H1 (cell line): ENCODE measurements around the gene CLPTM1L. TPM values are rescaled to one million over a fixed set of nuclear protein-coding genes. Genes with fewer than 3 reads are reported as not detected.
A peak's percentile ranks its signal among the peaks of the same experiment; 100 is the strongest.
"Not testable (repeated sequence)": the region's sequence is repeated elsewhere in the genome, so short reads cannot be mapped to it uniquely, and the experiment has no call there.

Experiments
- CTCF ChIA-PET: fragments of 300-600 bp; sonication (Branson Sonifier 250); formaldehyde crosslinking; loops from one replicate; lab custom pipeline; 2021; ENCODE audit not compliant: partially characterized antibody; lab: Charles Lee
- POLR2A ChIA-PET: fragments of 300-600 bp; sonication (Branson Sonifier 250); formaldehyde crosslinking; loops from one replicate; lab custom pipeline; 2021; ENCODE audit warnings: inconsistent platforms; ENCODE audit not compliant: partially characterized antibody; lab: Charles Lee
- DNase-seq, 2 experiments: peaks; one replicate each; pipeline versions ENCODE4 v3.0.0 to v3.0.0-alpha.2; 2010 to 2022; ENCODE audit warnings: low spot score in 2 of 2, low read depth in 1 of 2, mixed read lengths in 1 of 2
- FAIRE-seq: peaks from 2 replicates; lab custom pipeline; 2011; peaks lifted over from hg19 to GRCh38; lab: Jason Lieb, UNC
- H2AFZ ChIP-seq: 2 replicates; pipeline ENCODE4 v1.8.1; 2012; ENCODE audit warnings: low read length, inconsistent platforms
- H2AK5ac ChIP-seq: 2 replicates; pipeline ENCODE4 v1.6.1; 2013; ENCODE audit warnings: low read depth, low read length
- H2BK120ac ChIP-seq: replicated peaks from 2 replicates; pipeline ENCODE3; 2013; ENCODE audit warnings: low read depth, low read length, inconsistent platforms
- H2BK12ac ChIP-seq: 2 replicates; pipeline ENCODE4 v1.6.1; 2013; ENCODE audit warnings: low read depth, low read length
- H2BK15ac ChIP-seq: 2 replicates; pipeline ENCODE4 v1.6.1; 2013; ENCODE audit warnings: low read length
- H2BK20ac ChIP-seq: 2 replicates; pipeline ENCODE4 v1.6.1; 2013; ENCODE audit warnings: low read length
- H2BK5ac ChIP-seq: 2 replicates; pipeline ENCODE4 v1.6.1; 2013; ENCODE audit warnings: low read depth, low read length
- H3K14ac ChIP-seq: 2 replicates; pipeline ENCODE4 v1.6.1; 2013; ENCODE audit warnings: inconsistent platforms; ENCODE audit not compliant: insufficient read length
- H3K18ac ChIP-seq: 2 replicates; pipeline ENCODE4 v1.6.1; 2013; ENCODE audit warnings: low read length; ENCODE audit errors: extremely low read depth
- H3K23ac ChIP-seq: 2 replicates; pipeline ENCODE4 v1.6.1; 2013; ENCODE audit warnings: inconsistent platforms; ENCODE audit not compliant: insufficient read length
- H3K23me2 ChIP-seq: 2 replicates; pipeline ENCODE4 v1.6.1; 2013; ENCODE audit warnings: low read depth, low read length
- H3K27ac ChIP-seq: 2 replicates; pipeline ENCODE4 v1.6.1; 2011; ENCODE audit warnings: low read depth, low read length, inconsistent platforms
- H3K27me3 ChIP-seq, 4 experiments: replicated peaks in 1 of 4; 1 replicate in 1 of 4; 2 replicates in 3 of 4; pipeline versions ENCODE4 v1.6.1 to v1.8.1; 2011 to 2013; ENCODE audit warnings: low read length in 3 of 4, mild to moderate bottlenecking in 3 of 4, inconsistent platforms in 2 of 4, mixed read lengths in 2 of 4, moderate library complexity in 1 of 4; ENCODE audit not compliant: control insufficient read depth in 3 of 4, insufficient read depth in 3 of 4; ENCODE audit errors: extremely low read depth in 1 of 4
- H3K36me3 ChIP-seq, 4 experiments: 2 replicates each; pipeline versions ENCODE4 v1.6.1 to v1.8.1; 2011 to 2013; ENCODE audit warnings: mild to moderate bottlenecking in 4 of 4, low read length in 3 of 4, moderate library complexity in 2 of 4, control low read depth in 1 of 4, inconsistent platforms in 1 of 4; ENCODE audit not compliant: insufficient read depth in 4 of 4, control insufficient read depth in 2 of 4
- H3K4ac ChIP-seq: replicated peaks from 2 replicates; pipeline ENCODE3; 2013; ENCODE audit warnings: low read length, low read depth, mixed read lengths, inconsistent platforms; ENCODE audit not compliant: insufficient read length
- H3K4me1 ChIP-seq, 4 experiments: replicated peaks in 1 of 4; 1 replicate in 1 of 4; 2 replicates in 3 of 4; pipeline versions ENCODE4 v1.6.1 to v1.8.1; 2011 to 2013; ENCODE audit warnings: low read length in 3 of 4, inconsistent platforms in 2 of 4, mixed read lengths in 1 of 4; ENCODE audit not compliant: insufficient read depth in 4 of 4, control insufficient read depth in 3 of 4
- H3K4me2 ChIP-seq, 2 experiments: 2 replicates each; pipeline versions ENCODE4 v1.6.1 to v1.8.1; 2011 to 2013; ENCODE audit warnings: low read depth in 2 of 2, low read length in 2 of 2, control low read depth in 1 of 2, inconsistent platforms in 1 of 2, mild to moderate bottlenecking in 1 of 2; ENCODE audit not compliant: insufficient read depth in 1 of 2
- H3K4me3 ChIP-seq, 4 experiments: fragments of 200-600, 300-600 bp in 1 of 4; sonication (generic), shearing (Covaris generic), sonication (Bioruptor Twin) in 1 of 4; 2 replicates each; pipeline versions ENCODE4 v1.5.1 to v1.8.1; 2011 to 2016; ENCODE audit warnings: low read length in 4 of 4, low read depth in 3 of 4, control low read depth in 2 of 4, inconsistent platforms in 2 of 4, mild to moderate bottlenecking in 2 of 4, mixed read lengths in 1 of 4, moderate library complexity in 1 of 4; ENCODE audit not compliant: insufficient read depth in 2 of 4; ENCODE audit errors: extremely low read depth in 1 of 4
- H3K56ac ChIP-seq: replicated peaks from 2 replicates; pipeline ENCODE3; 2013; ENCODE audit warnings: low read depth, mild to moderate bottlenecking, mixed read lengths, low read length, inconsistent platforms; ENCODE audit not compliant: insufficient read length
- H3K79me1 ChIP-seq: 2 replicates; pipeline ENCODE4 v1.6.1; 2013; ENCODE audit warnings: low read depth, low read length, control low read depth
- H3K79me2 ChIP-seq, 2 experiments: 2 replicates each; pipeline versions ENCODE4 v1.6.1 to v1.8.1; 2012 to 2013; ENCODE audit warnings: low read length in 2 of 2, mild to moderate bottlenecking in 2 of 2, inconsistent platforms in 1 of 2; ENCODE audit not compliant: insufficient read depth in 2 of 2, control insufficient read depth in 1 of 2
- H3K9ac ChIP-seq, 4 experiments: replicated peaks in 1 of 4; 1 replicate in 1 of 4; 2 replicates in 3 of 4; pipeline versions ENCODE4 v1.6.1 to v1.8.1; 2011 to 2013; ENCODE audit warnings: low read depth in 3 of 4, low read length in 3 of 4, control low read depth in 2 of 4, mild to moderate bottlenecking in 2 of 4, moderate library complexity in 2 of 4, inconsistent platforms in 1 of 4; ENCODE audit errors: extremely low read depth in 1 of 4
- H3K9me3 ChIP-seq, 2 experiments: 2 replicates each; pipeline versions ENCODE4 v1.6.1 to v1.8.1; 2012 to 2013; ENCODE audit warnings: mild to moderate bottlenecking in 2 of 2, moderate library complexity in 2 of 2, control low read depth in 1 of 2, inconsistent platforms in 1 of 2, low read depth in 1 of 2, low read length in 1 of 2, mixed read lengths in 1 of 2; ENCODE audit not compliant: insufficient read depth in 2 of 2
- H4K20me1 ChIP-seq, 2 experiments: replicated peaks in 1 of 2; 2 replicates each; pipeline versions ENCODE3 to v1.8.1; 2011 to 2013; ENCODE audit warnings: inconsistent platforms in 2 of 2, low read length in 2 of 2, mild to moderate bottlenecking in 1 of 2; ENCODE audit not compliant: insufficient read depth in 2 of 2, control insufficient read depth in 1 of 2
- H4K5ac ChIP-seq: 2 replicates; pipeline ENCODE4 v1.6.1; 2013; ENCODE audit warnings: low read length, low read depth, mixed read lengths, inconsistent platforms; ENCODE audit not compliant: insufficient read length
- H4K8ac ChIP-seq: 2 replicates; pipeline ENCODE4 v1.8.0; 2013; ENCODE audit warnings: mild to moderate bottlenecking, moderate library complexity, low read length, inconsistent platforms; ENCODE audit not compliant: insufficient read depth; ENCODE audit errors: extremely low read depth
- H4K91ac ChIP-seq: replicated peaks from 2 replicates; pipeline ENCODE3; 2013; ENCODE audit warnings: low read length, mixed read lengths, inconsistent platforms; ENCODE audit not compliant: insufficient read length
- WGBS, 2 experiments: shearing (Covaris generic) in 1 of 2; methylation state at CpG; one replicate each; pipeline versions ENCODE4 v1.1.6 to v1.1.7; 2013 to 2015; ENCODE audit warnings: low lambda C conversion rate in 2 of 2, mixed read lengths in 2 of 2, inconsistent platforms in 1 of 2, low coverage in 1 of 2, missing lambda C conversion rate in 1 of 2; ENCODE audit not compliant: insufficient replicate concordance in 2 of 2, insufficient coverage in 1 of 2, insufficient read length in 1 of 2; ENCODE audit errors: extremely low coverage in 1 of 2, missing lambda C conversion rate in 1 of 2; 5-methylcytosine and 5-hydroxymethylcytosine counted together
- polyA plus RNA-seq, 7 experiments: library from polyadenylated mRNA; depleted of rRNA in 3 of 7; stranded (reverse) in 5 of 7; unstranded in 2 of 7; fragments of >200 nt in 5 of 7; fragments of 200-250 nt in 2 of 7; gene quantifications; 1 replicate in 5 of 7; 2 replicates in 1 of 7; 4 replicates in 1 of 7; pipeline versions ENCODE4 v1.2.1 to v1.2.3, GENCODE V29; 2011 to 2013; ENCODE audit warnings: missing spikeins in 2 of 7, mixed read lengths in 2 of 7
- total RNA-seq: library from RNA; stranded (reverse); fragmentation: NEBNext Ultra II Directional; extraction: Animal tissue kit (Norgen Biotek cat#: 25700); gene quantifications from 2 replicates; pipeline ENCODE4 v1.2.1, GENCODE V29; 2021

The CLPTM1L gene
- total and polyA plus RNA-seq, 2 of the 8 experiments (the other 6 are each of a cell fraction or from before 2014, with no cell fraction given) = 102 to 119 TPM

- H3K18ac ChIP-seq, DNase-seq, H3K23ac ChIP-seq, H4K5ac ChIP-seq, H3K9me3 ChIP-seq, H3K27ac ChIP-seq, POLR2A ChIA-PET, H3K4me1 ChIP-seq, H3K27me3 ChIP-seq, H3K56ac ChIP-seq, H3K23me2 ChIP-seq, H2AK5ac ChIP-seq, H2BK12ac ChIP-seq, H2BK120ac ChIP-seq, H2BK20ac ChIP-seq, FAIRE-seq, H3K9ac ChIP-seq, H3K79me1 ChIP-seq, H4K91ac ChIP-seq, H2BK15ac ChIP-seq, H2BK5ac ChIP-seq, H3K4me2 ChIP-seq, H3K14ac ChIP-seq, H2AFZ ChIP-seq, H3K4ac ChIP-seq, H3K4me3 ChIP-seq: not testable (repeated sequence)
- 93% methylated on average over 17 of the region's 34 CpGs; no CpG with 5 or more reads in 1 of the 2 experiments for WGBS, 2 experiments
- Histone ChIP-seq H4K8ac (peak overlapping the region; percentile 79), H3K36me3 (peaks cover 36 to 59% (median 54%) of the 10 kb centered on the region in 4 experiments), H3K79me2 (peaks cover 0 to 13% of the 10 kb centered on the region in 2 experiments; a peak in 2 of 4 replicates), H4K20me1 (peaks cover 15 to 27% of the 10 kb centered on the region in 2 experiments)
- CTCF ChIA-PET = interaction anchor here (0.8 kb wide), 1 partner anchor 15 kb away, joined by 3 read pairs; no protein-coding TSS in a partner anchor
Measured at GRCh38 chr5:1339139-1339817, 5.6 kb downstream of the CLPTM1L start.
